GM12878 (cell line): Measurements from ENCODE around the gene SUB1. TPM values are rescaled to one million over a fixed set of nuclear protein-coding genes. Genes with fewer than 3 reads are reported as not detected.

ENCODE experiments used
- ASH2L ChIP-seq: fragments of 300-600, 200-600 bp; sonication (generic); IDR thresholded peaks from 2 replicates; pipeline ENCODE4 v1.6.1; 2017; ENCODE audit warnings: low read depth, mild to moderate bottlenecking, borderline replicate concordance
- BRCA1 ChIP-seq: IDR thresholded peaks from 2 replicates; pipeline ENCODE4 v1.6.1; 2011; ENCODE audit warnings: low read depth, low read length, improper control_type of control experiment
- CHD2 ChIP-seq: IDR thresholded peaks from 2 replicates; pipeline ENCODE4 v1.6.1; 2011; ENCODE audit warnings: low read depth, low read length, improper control_type of control experiment, borderline replicate concordance
- E4F1 ChIP-seq: fragments of 450-650 bp; IDR thresholded peaks from 2 replicates; pipeline ENCODE4 v1.6.1; 2018; ENCODE audit warnings: borderline replicate concordance, mild to moderate bottlenecking; ENCODE audit not compliant: partially characterized antibody
- ELK1 ChIP-seq: IDR thresholded peaks from 2 replicates; pipeline ENCODE4 v1.6.1; 2012; ENCODE audit warnings: low read depth, low read length, improper control_type of control experiment
- JUNB ChIP-seq: IDR thresholded peaks from 2 replicates; pipeline ENCODE4 v1.6.1; 2016; ENCODE audit warnings: antibody characterized with exemption, mild to moderate bottlenecking
- MEF2B ChIP-seq: fragments of 450-650 bp; IDR thresholded peaks from 2 replicates; pipeline ENCODE4 v1.6.1; 2018; ENCODE audit warnings: mild to moderate bottlenecking, moderate library complexity; ENCODE audit not compliant: partially characterized antibody, poor library complexity, severe bottlenecking
- MTA2 ChIP-seq: fragments of 450-650 bp; IDR thresholded peaks from 2 replicates; pipeline ENCODE4 v1.6.1; 2016; ENCODE audit warnings: low read depth, mild to moderate bottlenecking, moderate library complexity
- POLR2AphosphoS2 ChIP-seq: IDR thresholded peaks from 2 replicates; pipeline ENCODE4 v1.6.1; 2011; ENCODE audit warnings: low read depth, mild to moderate bottlenecking, low read length, improper control_type of control experiment, moderate library complexity
- RAD21 ChIP-seq: IDR thresholded peaks from 2 replicates; pipeline ENCODE4 v1.6.1; 2011; ENCODE audit warnings: mild to moderate bottlenecking, low read depth, low read length, moderate library complexity; ENCODE audit not compliant: insufficient read depth
- USF1 ChIP-seq: IDR thresholded peaks from 2 replicates; pipeline ENCODE4 v1.6.1; 2011; ENCODE audit warnings: borderline replicate concordance, low read depth, mild to moderate bottlenecking, moderate library complexity, mixed read lengths, low read length; ENCODE audit not compliant: insufficient read depth; ENCODE audit errors: extremely low read length
- ZBTB11 ChIP-seq: fragments of 450-650 bp; formaldehyde crosslinking; IDR thresholded peaks from 2 replicates; pipeline ENCODE4 v1.5.0; 2022; ENCODE audit warnings: mild to moderate bottlenecking, missing genetic modification characterization
- ZNF592 ChIP-seq: fragments of 450-650 bp; IDR thresholded peaks from 2 replicates; pipeline ENCODE4 v1.6.1; 2017; ENCODE audit warnings: mild to moderate bottlenecking, moderate library complexity
- ZSCAN29 ChIP-seq: fragments of 450-650 bp; IDR thresholded peaks from 2 replicates; pipeline ENCODE4 v1.6.1; 2017; ENCODE audit warnings: mild to moderate bottlenecking, moderate library complexity
- polyA plus RNA-seq, 11 experiments: library from polyadenylated mRNA; depleted of rRNA in 4 of 11; unstranded in 6 of 11; stranded (reverse) in 5 of 11; fragments of >200 nt; fragmentation: Nextera tagmentation in 4 of 11; fragmentation: Illumina TruSeq in 1 of 11; extraction: Ambion mirVana in 4 of 11; extraction: Trizol in 1 of 11; gene quantifications; 1 replicate in 1 of 11; 2 replicates in 10 of 11; pipeline versions ENCODE4 v1.2.1 to v1.2.3, GENCODE V29; 2011 to 2016; ENCODE audit warnings: inconsistent platforms in 2 of 11, missing spikeins in 2 of 11, low read depth in 1 of 11
- total RNA-seq, 4 experiments: library from RNA; depleted of rRNA in 3 of 4; stranded (reverse); fragments of >200 nt in 3 of 4; fragmentation: Illumina TruSeq in 1 of 4; extraction: Trizol in 1 of 4; gene quantifications; 2 replicates each; pipeline versions ENCODE4 v1.2.1 to v1.2.3, GENCODE V29; 2013 to 2021

SUB1 gene
- total and polyA plus RNA-seq, 10 of the 15 experiments (the other 5 are each of a cell fraction or from before 2014, with no cell fraction given): 468 to 2,785 (median 1,145) TPM

- TF ChIP-seq E4F1 (no peak), MEF2B (no peak), ELK1 (no peak), ASH2L (no peak), ZSCAN29 (no peak), BRCA1 (no peak), CHD2 (peak; percentile 23; the same call in 1 of the 2 replicates), ZBTB11 (CRISPR knock-in tag) (no peak), MTA2 (peak; percentile 72), RAD21 (peak; percentile 21; the same call in 1 of the 2 replicates), JUNB (peak; percentile 69), POLR2AphosphoS2 (no peak), USF1 (no peak), ZNF592 (no peak)
Observed at GRCh38 chr5:32586276-32586599, 881 bp downstream of the SUB1 start (continued).
